H1 (cell line): ENCODE results near the gene S100A13.

Source experiments
- GABPA ChIP-seq: IDR thresholded peaks from 2 replicates; pipeline ENCODE4 v1.6.1; 2011; ENCODE audit warnings: mild to moderate bottlenecking, low read length, moderate library complexity, borderline replicate concordance; ENCODE audit not compliant: insufficient read depth
- TF ChIP-seq, protein P1 (sequence below), 3 experiments: IDR thresholded peaks; 1 replicate in 2 of 3; 2 replicates in 1 of 3; pipeline versions ENCODE4 v1.5.1 to v1.6.1; 2011; ENCODE audit warnings: low read length in 3 of 3, mild to moderate bottlenecking in 3 of 3, inconsistent platforms in 2 of 3, low read depth in 1 of 3, moderate library complexity in 1 of 3; ENCODE audit not compliant: insufficient read depth in 1 of 3; ENCODE audit errors: control extremely low read depth in 1 of 3

DNA sequence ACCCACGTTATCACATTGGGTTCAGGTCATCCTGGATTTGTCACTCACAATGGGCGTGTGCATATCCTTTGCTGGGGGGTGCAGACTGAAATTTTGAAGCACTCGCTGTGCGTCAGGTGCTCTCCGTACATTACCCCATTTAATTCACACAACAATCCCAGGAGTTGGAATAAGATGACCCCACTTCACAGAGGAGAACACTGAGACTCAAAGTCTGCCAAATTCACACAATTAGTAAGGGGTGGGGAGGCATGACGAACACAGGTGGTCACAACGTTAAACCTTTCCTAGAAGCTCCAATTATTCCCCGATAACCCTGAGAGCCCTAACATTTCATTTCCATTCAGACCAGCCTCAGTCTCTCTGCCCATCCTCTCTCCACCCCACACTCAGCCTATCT is 57.8 kb downstream of the S100A13 start:
- TF ChIP-seq, protein P1, sequence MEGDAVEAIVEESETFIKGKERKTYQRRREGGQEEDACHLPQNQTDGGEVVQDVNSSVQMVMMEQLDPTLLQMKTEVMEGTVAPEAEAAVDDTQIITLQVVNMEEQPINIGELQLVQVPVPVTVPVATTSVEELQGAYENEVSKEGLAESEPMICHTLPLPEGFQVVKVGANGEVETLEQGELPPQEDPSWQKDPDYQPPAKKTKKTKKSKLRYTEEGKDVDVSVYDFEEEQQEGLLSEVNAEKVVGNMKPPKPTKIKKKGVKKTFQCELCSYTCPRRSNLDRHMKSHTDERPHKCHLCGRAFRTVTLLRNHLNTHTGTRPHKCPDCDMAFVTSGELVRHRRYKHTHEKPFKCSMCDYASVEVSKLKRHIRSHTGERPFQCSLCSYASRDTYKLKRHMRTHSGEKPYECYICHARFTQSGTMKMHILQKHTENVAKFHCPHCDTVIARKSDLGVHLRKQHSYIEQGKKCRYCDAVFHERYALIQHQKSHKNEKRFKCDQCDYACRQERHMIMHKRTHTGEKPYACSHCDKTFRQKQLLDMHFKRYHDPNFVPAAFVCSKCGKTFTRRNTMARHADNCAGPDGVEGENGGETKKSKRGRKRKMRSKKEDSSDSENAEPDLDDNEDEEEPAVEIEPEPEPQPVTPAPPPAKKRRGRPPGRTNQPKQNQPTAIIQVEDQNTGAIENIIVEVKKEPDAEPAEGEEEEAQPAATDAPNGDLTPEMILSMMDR (IDR thresholded peaks at IDR 0.05; ENCODE audit: control extremely low read depth in 1 of 3, insufficient read depth in 1 of 3, low read depth in 1 of 3, low read length in 3 of 3), result no peak
- TF ChIP-seq GABPA, result no peak
